Amniotic epithelial cell (primary cell): ENCODE results near the gene GARS1.

Experiments used
- DNase-seq: peaks from one replicate; pipeline ENCODE4 v3.0.0-alpha.2; 2010; ENCODE audit warnings: low read depth

GARS1 gene

GRCh38 chr7:30656006-30656957, 61.6 kb downstream of the GARS1 start:
- no peak for DNase-seq

GRCh38 chr7:30657131-30657530, 62.5 kb downstream of the GARS1 start:
- DNase-seq: no peak

- no peak for DNase-seq
These were observed 63.9 kb downstream of the GARS1 start for GRCh38 chr7:30658479-30659074.

- DNase-seq: peak; percentile 1
These were observed 64.6 kb downstream of the GARS1 start for GRCh38 chr7:30659312-30659711.

GRCh38 chr7:30660331-30661255, 65.9 kb downstream of the GARS1 start:
- no peak for DNase-seq

GRCh38 chr7:30661926-30662325, 67.2 kb downstream of the GARS1 start:
- no peak for DNase-seq

GRCh38 chr7:30662431-30662939, 67.8 kb downstream of the GARS1 start:
- DNase-seq: no peak

GRCh38 chr7:30663414-30663813, 68.7 kb downstream of the GARS1 start:
- no peak for DNase-seq

GRCh38 chr7:30664184-30664885, 69.7 kb downstream of the GARS1 start:
- DNase-seq: no peak

- DNase-seq: no peak
These were observed 70.4 kb downstream of the GARS1 start for GRCh38 chr7:30665043-30665442.

GRCh38 chr7:30665449-30665848, 70.8 kb downstream of the GARS1 start:
- DNase-seq: no peak

- no peak for DNase-seq
These were observed 72.5 kb downstream of the GARS1 start for GRCh38 chr7:30667172-30667571.

- DNase-seq: no peak
These were observed 73.4 kb downstream of the GARS1 start for GRCh38 chr7:30668102-30668501.

- peak; percentile 76 for DNase-seq
These were observed 77.3 kb downstream of the GARS1 start for GRCh38 chr7:30671793-30672465.

- no peak for DNase-seq
These were observed 79.7 kb downstream of the GARS1 start for GRCh38 chr7:30674420-30674819.

GRCh38 chr7:30674876-30675275, 80.2 kb downstream of the GARS1 start:
- no peak for DNase-seq

GRCh38 chr7:30678805-30679204, 84.1 kb downstream of the GARS1 start:
- DNase-seq: no peak

GRCh38 chr7:30679664-30680063, 85.0 kb downstream of the GARS1 start:
- DNase-seq: no peak

- DNase-seq: no peak
These were observed 86.7 kb downstream of the GARS1 start for GRCh38 chr7:30681331-30681797.

- no peak for DNase-seq
These were observed 87.1 kb downstream of the GARS1 start for GRCh38 chr7:30681815-30682211.
